Measurements from ENCODE around the gene C6orf89.

Gene C6orf89

GRCh38 chr6:36852481-36853147, 33.1 kb upstream of the C6orf89 start:
- no peak for DNase-seq (ENCODE audit: low spot score)

- DNase-seq (ENCODE audit: low spot score), result no peak
Observed at GRCh38 chr6:36853325-36853724, 32.4 kb upstream of the C6orf89 start.

- DNase-seq (ENCODE audit: low spot score), result no peak
Observed at GRCh38 chr6:36855750-36856149, 30.0 kb upstream of the C6orf89 start.

- no peak for DNase-seq (ENCODE audit: low spot score)
Observed at GRCh38 chr6:36856277-36856676, 29.5 kb upstream of the C6orf89 start.

GRCh38 chr6:36857325-36857724, 28.4 kb upstream of the C6orf89 start:
- DNase-seq (ENCODE audit: low spot score), result no peak

GRCh38 chr6:36858407-36858981, 27.3 kb upstream of the C6orf89 start:
- DNase-seq (ENCODE audit: low spot score), result no peak

- DNase-seq (ENCODE audit: low spot score), result no peak
Observed at GRCh38 chr6:36860126-36860525, 25.6 kb upstream of the C6orf89 start.

- no peak for DNase-seq (ENCODE audit: low spot score)
Observed at GRCh38 chr6:36862164-36862847, 23.4 kb upstream of the C6orf89 start.

- no peak for DNase-seq (ENCODE audit: low spot score)
Observed at GRCh38 chr6:36862848-36863382, 22.8 kb upstream of the C6orf89 start.

GRCh38 chr6:36863670-36864540, 21.8 kb upstream of the C6orf89 start:
- DNase-seq (ENCODE audit: low spot score), result no peak

- no peak for DNase-seq (ENCODE audit: low spot score)
Observed at GRCh38 chr6:36865835-36866234, 19.9 kb upstream of the C6orf89 start.

- no peak for DNase-seq (ENCODE audit: low spot score)
Observed at GRCh38 chr6:36867471-36868224, 18.1 kb upstream of the C6orf89 start.

- no peak for DNase-seq (ENCODE audit: low spot score)
Observed at GRCh38 chr6:36871686-36872085, 14.1 kb upstream of the C6orf89 start.

GRCh38 chr6:36873115-36873514, 12.6 kb upstream of the C6orf89 start:
- no peak for DNase-seq (ENCODE audit: low spot score)

GRCh38 chr6:36873612-36874442, 11.9 kb upstream of the C6orf89 start:
- no peak for DNase-seq (ENCODE audit: low spot score)

GRCh38 chr6:36874443-36875249, 11.1 kb upstream of the C6orf89 start, which contains the start of gene PPIL1:
TSS of gene PPIL1 (minus strand) at chr6:36874803. CDS start at chr6:36874772, 31 bp downstream.
- DNase-seq (ENCODE audit: low spot score), result peak; percentile 88

GRCh38 chr6:36875250-36875633, 10.5 kb upstream of the C6orf89 start:
- DNase-seq (ENCODE audit: low spot score), result no peak

- no peak for DNase-seq (ENCODE audit: low spot score)
Observed at GRCh38 chr6:36884610-36885009, 1.1 kb upstream of the C6orf89 start.

GRCh38 chr6:36886950-36887618, 1.3 kb downstream of the C6orf89 start:
- no peak for DNase-seq (ENCODE audit: low spot score)
